Measurements from ENCODE around the gene ENPP3.

Gene ENPP3

GRCh38 chr6:131782764-131783163, 145.7 kb downstream of the ENPP3 start:
- Histone ChIP-seq H3K79me2 (ENCODE audit: insufficient read depth, low read length) (no peaks in the 10 kb centered on the region), H3K4me3 (ENCODE audit: low read depth in 1 of 2, low read length in 2 of 2) (no peak overlapping the region), H3K4me2 (ENCODE audit: insufficient read depth, low read length) (no peak overlapping the region), H3K27me3 (ENCODE audit: insufficient read depth, low read length, poor library complexity) (peaks cover 4% of the 10 kb centered on the region), H3K9ac (ENCODE audit: low read depth, low read length) (no peak overlapping the region), H3K27ac (ENCODE audit: low read length) (no peak overlapping the region), H4K20me1 (ENCODE audit: insufficient read depth, low read length) (no peaks in the 10 kb centered on the region; the same call in 1 of the 2 replicates), H2AFZ (ENCODE audit: low read depth, low read length) (no peak overlapping the region), H3K4me1 (ENCODE audit: insufficient read depth, low read length) (no peaks in the 10 kb centered on the region), H3K36me3 (ENCODE audit: insufficient read depth, low read length) (no peaks in the 10 kb centered on the region), H3K9me3 (ENCODE audit: insufficient read depth, low read length, severe bottlenecking) (no peaks in the 10 kb centered on the region)
- TF ChIP-seq CTCF (IDR thresholded peaks at IDR 0.05; ENCODE audit: borderline replicate concordance, extremely low read depth, low read length, poor library complexity, severe bottlenecking): no peak
- DNase-seq (no peak), ATAC-seq (ENCODE audit: insufficient read depth, low read depth) (no peak)

GRCh38 chr6:131784561-131784960, 147.5 kb downstream of the ENPP3 start:
- ATAC-seq (ENCODE audit: insufficient read depth, low read depth) (no peak), DNase-seq (no peak)
- H2AFZ ChIP-seq (ENCODE audit: low read depth, low read length): no peak overlapping the region
- H3K27me3 ChIP-seq (ENCODE audit: insufficient read depth, low read length, poor library complexity): peaks cover 4% of the 10 kb centered on the region
- TF ChIP-seq CTCF (IDR thresholded peaks at IDR 0.05; ENCODE audit: borderline replicate concordance, extremely low read depth, low read length, poor library complexity, severe bottlenecking): no peak
- TF ChIP-seq EZH2 (IDR thresholded peaks at IDR 0.05; ENCODE audit: borderline replicate concordance, low read depth, low read length, severe bottlenecking): no peak
- no peak overlapping the region for H3K9ac ChIP-seq (ENCODE audit: low read depth, low read length)
- H3K4me2 ChIP-seq (ENCODE audit: insufficient read depth, low read length): no peak overlapping the region
- no peak overlapping the region for H3K4me3 ChIP-seq (ENCODE audit: low read depth in 1 of 2, low read length in 2 of 2)
- no peaks in the 10 kb centered on the region for H3K9me3 ChIP-seq (ENCODE audit: insufficient read depth, low read length, severe bottlenecking)
- no peak overlapping the region for H3K27ac ChIP-seq (ENCODE audit: low read length)
- H4K20me1 ChIP-seq (ENCODE audit: insufficient read depth, low read length): no peaks in the 10 kb centered on the region; the same call in 1 of the 2 replicates
- no peaks in the 10 kb centered on the region for H3K4me1 ChIP-seq (ENCODE audit: insufficient read depth, low read length)
- no peaks in the 10 kb centered on the region for H3K36me3 ChIP-seq (ENCODE audit: insufficient read depth, low read length)
- no peaks in the 10 kb centered on the region for H3K79me2 ChIP-seq (ENCODE audit: insufficient read depth, low read length)

- TF ChIP-seq CTCF (IDR thresholded peaks at IDR 0.05; ENCODE audit: borderline replicate concordance, extremely low read depth, low read length, poor library complexity, severe bottlenecking) (no peak), EZH2 (IDR thresholded peaks at IDR 0.05; ENCODE audit: borderline replicate concordance, low read depth, low read length, severe bottlenecking) (no peak)
- Histone ChIP-seq H3K9me3 (ENCODE audit: insufficient read depth, low read length, severe bottlenecking) (no peaks in the 10 kb centered on the region), H2AFZ (ENCODE audit: low read depth, low read length) (no peak overlapping the region), H3K4me3 (ENCODE audit: low read depth in 1 of 2, low read length in 2 of 2) (no peak overlapping the region), H3K4me2 (ENCODE audit: insufficient read depth, low read length) (no peak overlapping the region), H3K9ac (ENCODE audit: low read depth, low read length) (no peak overlapping the region), H3K27me3 (ENCODE audit: insufficient read depth, low read length, poor library complexity) (peaks cover 4% of the 10 kb centered on the region), H4K20me1 (ENCODE audit: insufficient read depth, low read length) (no peaks in the 10 kb centered on the region), H3K27ac (ENCODE audit: low read length) (no peak overlapping the region), H3K36me3 (ENCODE audit: insufficient read depth, low read length) (no peaks in the 10 kb centered on the region), H3K79me2 (ENCODE audit: insufficient read depth, low read length) (no peaks in the 10 kb centered on the region), H3K4me1 (ENCODE audit: insufficient read depth, low read length) (no peaks in the 10 kb centered on the region)
- DNase-seq (no peak), ATAC-seq (ENCODE audit: insufficient read depth, low read depth) (no peak)
Observed at GRCh38 chr6:131787079-131787478, 150.0 kb downstream of the ENPP3 start.

Data from DND-41 (cell line).